T-helper 9 cell (primary cell): ENCODE measurements around the gene PRKCD.
"Not testable (repeated sequence)": the region's sequence is repeated elsewhere in the genome, so short reads cannot be mapped to it uniquely, and the experiment has no call there.

ENCODE experiments used
- DNase-seq: peaks from one replicate; pipeline ENCODE4 v3.0.0-alpha.2; 2020

Gene PRKCD

GRCh38 chr3:53140847-53141845 lies 19.9 kb upstream of the PRKCD start:
- no peak for DNase-seq

GRCh38 chr3:53142986-53143385 lies 18.0 kb upstream of the PRKCD start:
- no peak for DNase-seq

- no peak for DNase-seq
Observed at GRCh38 chr3:53144446-53144845, 16.6 kb upstream of the PRKCD start.

GRCh38 chr3:53144862-53145712 lies 15.9 kb upstream of the PRKCD start:
- no peak for DNase-seq

- DNase-seq = no peak
Observed at GRCh38 chr3:53145713-53146080, 15.3 kb upstream of the PRKCD start.

GRCh38 chr3:53146319-53146891 lies 14.6 kb upstream of the PRKCD start:
- no peak for DNase-seq

GRCh38 chr3:53147151-53147902 lies 13.7 kb upstream of the PRKCD start:
- no peak for DNase-seq

- DNase-seq = no peak
Observed at GRCh38 chr3:53147903-53148400, 13.1 kb upstream of the PRKCD start.

- DNase-seq = no peak
Observed at GRCh38 chr3:53149006-53149690, 11.9 kb upstream of the PRKCD start.

GRCh38 chr3:53149699-53150098 lies 11.3 kb upstream of the PRKCD start:
- no peak for DNase-seq

- no peak for DNase-seq
Observed at GRCh38 chr3:53150247-53151085, 10.5 kb upstream of the PRKCD start.

- not testable (repeated sequence) for DNase-seq
Observed at GRCh38 chr3:53151086-53151438, 9.9 kb upstream of the PRKCD start.

- no peak for DNase-seq
Observed at GRCh38 chr3:53151465-53151864, 9.5 kb upstream of the PRKCD start.

GRCh38 chr3:53151870-53152660 lies 8.9 kb upstream of the PRKCD start:
- no peak for DNase-seq

GRCh38 chr3:53153264-53153823 lies 7.7 kb upstream of the PRKCD start:
- DNase-seq = no peak

- DNase-seq = no peak
Observed at GRCh38 chr3:53153980-53154379, 7.0 kb upstream of the PRKCD start.

- DNase-seq = no peak
Observed at GRCh38 chr3:53154881-53155285, 6.1 kb upstream of the PRKCD start.

GRCh38 chr3:53155760-53156159 lies 5.2 kb upstream of the PRKCD start:
- DNase-seq = no peak

GRCh38 chr3:53156368-53156834 lies 4.6 kb upstream of the PRKCD start:
- no peak for DNase-seq
